ENCODE data around the gene MISP. TPM values are rescaled to one million over a fixed set of nuclear protein-coding genes. Genes with fewer than 3 reads are reported as not detected.
A peak's percentile ranks its signal among the peaks of the same experiment; 100 is the strongest.

Gene MISP
- total and polyA plus RNA-seq, 9 of the 15 experiments (the other 6 are each of a cell fraction or from before 2014, with no cell fraction given): 0.04 to 0.29 (median 0.05) TPM; not detected in 5

GRCh38 chr19:799076-799881, 48.4 kb downstream of the MISP start (continued):
- TF ChIP-seq YY1 (IDR thresholded peaks at IDR 0.05; ENCODE audit: borderline replicate concordance in 1 of 3, control insufficient read depth in 1 of 3, extremely low read depth in 1 of 3, insufficient read depth in 3 of 3, insufficient read length in 1 of 3, insufficient replicate concordance in 2 of 3, low read depth in 1 of 3, low read length in 2 of 3) (peak in 1 of 3 experiments; percentile 13), FOXO4 (CRISPR knock-in tag; IDR thresholded peaks at IDR 0.05) (0 out of 2 replicates have a peak, but pooled peaks have one; percentile 3), HES1 (IDR thresholded peaks at IDR 0.05; ENCODE audit: low read depth) (no peak), GTF3C2 (IDR thresholded peaks at IDR 0.05; ENCODE audit: borderline replicate concordance, extremely low read depth, insufficient read length) (no peak), RBFOX2 (IDR thresholded peaks at IDR 0.05; ENCODE audit: low read depth, low read length) (peak; percentile 52), RBM39 (optimal IDR thresholded peaks at IDR 0.05; ENCODE audit: low read depth, low read length) (peak; percentile 37), ESRRA (IDR thresholded peaks at IDR 0.05; ENCODE audit: borderline replicate concordance, low read depth) (peak; percentile 70), POLR2G (IDR thresholded peaks at IDR 0.05; ENCODE audit: low read depth, low read length) (peak; percentile 32), POLR2A (conservative IDR thresholded peaks at IDR 0.05) (no peak)
